Stimulated activated CD4-positive, alpha-beta T cell treated with anti-CD3 and anti-CD28 coated beads, Interleukin-4, amount 100 ng/mL, for 48 hours (primary cell): Measurements from ENCODE around the gene NCAPD3.
"Not testable (repeated sequence)": the region's sequence is repeated elsewhere in the genome, so short reads cannot be mapped to it uniquely, and the experiment has no call there.

ENCODE experiments used
- DNase-seq, 2 donors: peaks; one replicate each; pipeline ENCODE4 v3.0.0-alpha.2; 2020; ENCODE audit warnings: low read depth in 2 of 2

Gene NCAPD3

DNA sequence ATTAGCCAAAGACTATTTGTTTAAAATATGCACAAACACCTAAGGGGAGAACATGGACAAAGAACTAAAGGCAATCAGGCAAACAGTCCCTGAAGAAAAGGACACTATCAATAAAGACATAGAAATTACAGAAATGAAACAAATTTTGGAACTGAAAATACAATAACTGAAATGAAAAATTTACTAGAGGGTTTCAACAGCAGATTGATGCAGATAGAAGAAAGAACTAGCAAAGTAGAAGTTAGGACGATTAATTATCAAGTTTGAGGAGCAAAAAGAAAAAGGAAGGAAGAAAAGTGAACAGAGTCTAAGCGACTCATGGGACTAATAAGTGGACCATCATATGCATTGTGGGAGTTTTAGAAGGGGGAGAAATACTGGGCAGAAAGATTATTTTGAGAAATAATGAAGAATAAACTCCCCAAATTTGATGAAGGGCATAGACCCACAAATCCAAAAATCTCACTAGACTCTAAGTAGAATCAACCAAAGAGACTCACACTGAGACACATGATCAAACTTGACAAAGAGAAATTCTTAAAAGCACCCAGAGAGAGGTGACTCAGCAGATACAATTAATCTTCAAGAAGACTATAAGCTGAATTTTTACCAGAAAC is 92.0 kb downstream of the NCAPD3 start:
- no peak for DNase-seq

DNA sequence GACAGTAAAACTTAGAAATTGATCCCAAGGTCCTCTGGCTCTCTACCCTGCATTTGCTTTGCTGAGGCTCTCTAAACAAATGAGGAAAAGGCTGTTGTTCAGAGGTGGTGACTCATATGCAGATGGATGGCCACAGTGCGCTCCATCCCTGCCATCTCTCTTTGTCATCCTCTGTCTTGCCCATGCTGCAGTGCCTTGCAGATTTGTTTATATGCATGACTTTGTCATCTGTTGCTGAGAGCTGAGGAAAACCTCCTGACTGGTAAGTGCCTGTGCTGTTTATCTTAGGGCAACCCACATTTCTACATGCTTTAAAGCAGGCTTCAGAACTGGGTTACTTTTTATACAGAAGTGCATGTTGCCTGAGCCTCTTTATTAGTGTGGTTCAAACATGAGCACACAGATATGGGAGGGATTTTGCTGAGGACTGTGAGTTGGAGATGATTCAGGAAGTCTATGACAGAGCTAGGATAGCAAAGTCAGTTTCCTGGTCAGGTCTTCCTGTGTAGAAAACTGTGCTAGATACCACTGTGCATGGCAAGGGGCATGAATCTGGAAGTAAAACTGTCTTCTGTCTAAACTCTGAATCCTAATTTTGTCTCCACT is 97.4 kb downstream of the NCAPD3 start:
- no peak for DNase-seq

DNA sequence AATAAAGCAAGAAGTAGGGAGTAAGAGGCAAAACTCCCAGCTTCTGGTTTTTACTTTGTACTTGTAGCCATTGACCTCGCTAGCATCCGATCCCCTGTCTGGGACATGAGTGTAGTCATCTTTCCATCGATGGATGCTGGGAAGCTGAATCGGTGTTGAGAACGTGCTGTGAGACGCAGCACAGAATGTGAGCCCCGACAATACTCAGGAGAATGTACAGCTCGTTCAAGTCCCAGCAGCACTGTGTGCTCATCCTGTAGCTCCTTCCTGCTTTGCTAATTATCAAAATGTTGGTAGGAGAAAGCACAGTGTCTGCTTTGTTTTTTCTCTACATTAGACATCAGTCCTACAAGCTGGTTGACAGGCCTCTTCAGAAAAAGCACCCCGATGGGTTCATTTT is 98.3 kb downstream of the NCAPD3 start:
- DNase-seq: no peak

DNA sequence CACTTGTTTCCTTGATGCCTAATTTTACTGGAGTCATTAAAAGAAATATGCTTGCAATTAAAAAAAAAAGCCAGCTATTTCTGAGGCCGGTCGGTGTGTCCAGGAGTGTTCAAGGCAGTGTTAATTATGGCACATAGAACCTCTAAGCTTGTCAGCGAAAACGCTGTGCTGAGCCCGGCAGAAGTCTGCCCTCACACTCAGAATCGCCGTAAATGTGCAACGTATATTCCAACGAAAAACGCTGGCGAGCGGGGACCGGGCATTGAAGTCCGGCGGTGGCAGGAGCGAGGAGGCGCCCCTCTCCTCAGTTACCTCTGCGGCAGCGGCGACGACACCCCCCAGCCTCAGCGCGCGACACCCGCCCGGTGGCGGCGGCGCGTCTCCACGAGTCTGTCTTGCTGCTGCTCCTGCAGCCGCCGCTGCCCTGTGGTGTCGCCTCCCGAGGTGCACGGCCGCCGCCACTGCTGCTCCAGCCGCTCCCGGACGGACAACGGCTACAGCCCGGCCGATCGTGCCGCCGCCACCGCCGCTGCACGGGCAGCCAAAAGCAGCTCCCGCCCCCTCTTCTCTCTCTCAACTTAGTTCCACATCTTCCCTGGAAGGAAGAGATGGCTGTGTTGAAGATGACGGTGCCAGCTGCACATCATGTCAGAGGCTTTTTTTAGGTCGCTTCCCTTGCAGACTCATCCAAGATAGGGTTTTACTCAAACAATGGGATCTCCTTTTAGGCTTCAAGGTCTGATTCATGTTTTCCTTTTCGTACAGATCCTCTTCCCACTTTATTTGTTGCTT is 98.9 kb downstream of the NCAPD3 start:
- DNase-seq: no peak

DNA sequence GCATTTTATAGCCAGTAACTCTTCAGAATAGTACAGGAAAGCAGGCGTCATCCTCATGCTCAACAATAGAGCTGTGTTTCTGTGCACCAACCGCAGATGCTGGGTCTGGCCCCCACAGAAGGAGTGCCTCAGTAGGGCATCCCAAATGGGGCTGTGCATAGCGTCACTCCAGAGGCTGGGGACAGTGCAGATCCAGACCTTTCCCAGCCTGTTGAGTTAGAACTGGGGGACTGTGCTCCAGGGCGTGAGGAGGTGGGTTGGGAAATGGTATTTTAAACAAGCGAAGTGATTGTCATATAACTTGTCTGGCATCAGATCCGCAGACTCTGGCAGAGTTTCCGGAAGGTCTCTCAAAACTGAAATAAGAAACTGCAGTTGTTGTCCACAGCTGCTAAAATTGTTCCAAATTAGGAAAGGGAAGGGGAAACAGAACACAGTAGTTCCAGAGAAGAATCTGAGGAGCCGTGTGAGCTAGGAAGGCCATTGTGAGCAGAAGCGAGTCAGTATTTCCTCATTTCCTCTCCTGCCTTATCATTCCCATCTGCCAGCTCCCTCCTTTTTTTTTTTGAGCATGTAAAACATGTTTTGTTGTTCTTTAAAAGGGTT is 102.7 kb downstream of the NCAPD3 start:
- DNase-seq: no peak

DNA sequence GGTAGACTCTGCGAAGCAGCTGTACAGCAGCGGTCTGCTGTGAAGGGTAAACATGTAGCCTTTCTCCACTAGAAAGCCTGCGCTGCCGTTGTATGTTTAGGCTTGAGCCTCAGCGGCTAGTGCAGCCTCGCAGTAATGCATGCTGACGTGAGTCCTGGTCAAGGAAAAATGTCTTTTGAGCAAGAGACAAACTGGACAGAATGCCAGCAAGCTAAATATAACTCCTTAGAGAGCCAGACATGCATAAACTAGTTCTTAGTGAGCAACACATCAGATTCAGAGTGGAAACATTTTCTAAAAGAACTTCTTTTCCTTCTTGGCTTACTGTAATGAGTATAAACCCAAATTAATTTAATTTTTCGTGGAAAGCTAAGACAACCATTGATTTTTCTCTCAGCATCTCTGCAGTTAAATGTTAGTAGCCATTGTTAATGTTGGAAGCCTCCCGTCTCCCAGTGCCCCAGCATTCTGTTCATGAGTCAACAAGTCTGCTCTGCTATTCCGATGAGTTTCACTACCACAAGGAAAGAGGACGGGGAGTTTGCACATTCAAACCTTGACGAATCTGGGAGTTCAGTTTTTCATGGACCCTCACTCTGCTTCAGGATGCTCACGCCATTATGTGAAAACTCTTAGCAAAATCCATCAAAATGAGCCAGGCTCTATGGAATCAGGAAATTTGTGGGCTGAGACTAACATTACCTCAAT is 103.5 kb downstream of the NCAPD3 start:
- no peak for DNase-seq

DNA sequence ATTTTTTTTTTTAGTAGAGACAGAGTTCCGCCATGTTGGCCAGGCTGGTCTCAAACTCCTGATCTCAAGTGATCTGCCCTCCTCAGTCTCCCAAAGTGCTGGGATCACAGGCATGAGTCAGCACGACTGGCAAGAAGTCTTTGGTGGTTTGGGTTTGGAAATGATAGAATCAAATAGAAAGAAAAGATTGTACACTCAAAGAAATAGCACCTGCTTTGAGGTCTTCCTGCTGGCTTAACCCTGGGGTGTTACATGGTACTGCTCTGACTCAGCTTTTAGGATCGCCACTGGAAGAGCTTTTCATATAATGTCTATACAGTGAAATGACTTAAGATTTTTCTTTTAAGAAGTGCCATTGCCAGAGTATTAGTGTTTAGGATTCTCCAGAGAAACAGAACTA is 104.7 kb downstream of the NCAPD3 start:
- no peak for DNase-seq

DNA sequence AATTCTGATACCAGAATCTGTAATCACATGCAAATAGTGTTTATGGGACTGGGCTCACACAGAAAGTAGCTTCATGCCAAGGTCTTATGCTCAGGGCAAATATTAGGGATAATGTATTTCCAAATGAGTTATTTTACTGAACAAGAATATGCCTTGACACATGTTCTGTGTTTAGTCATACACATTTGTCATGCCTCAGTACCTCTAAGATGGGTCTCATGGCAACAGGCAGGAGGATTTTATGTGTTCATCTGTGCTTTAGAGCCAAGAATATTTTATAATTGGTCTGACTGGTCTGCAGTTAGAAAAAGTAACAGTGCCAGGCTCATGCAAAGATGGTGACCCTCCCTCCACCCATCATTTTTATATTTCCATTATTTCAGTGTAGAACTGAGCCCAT is 105.8 kb downstream of the NCAPD3 start:
- no peak for DNase-seq

DNA sequence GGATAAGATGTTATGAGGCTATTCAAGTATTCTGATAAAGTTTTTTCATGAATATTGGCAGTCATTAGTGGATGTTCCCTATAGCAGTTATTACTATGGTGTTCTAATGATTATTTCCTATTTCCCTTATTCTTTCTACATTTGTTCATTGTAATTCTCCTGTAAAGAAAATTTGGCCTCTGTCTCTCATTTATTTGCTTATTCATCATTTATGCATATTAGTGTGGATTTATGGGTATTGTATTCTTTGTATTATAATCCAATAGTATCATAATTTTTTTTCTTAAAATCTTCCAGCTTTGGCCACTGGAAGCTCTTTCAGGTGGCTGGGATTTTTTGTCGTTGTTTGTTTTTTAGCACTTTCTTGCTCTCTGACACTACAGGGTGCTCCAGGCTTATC is 107.6 kb downstream of the NCAPD3 start:
- no peak for DNase-seq

DNA sequence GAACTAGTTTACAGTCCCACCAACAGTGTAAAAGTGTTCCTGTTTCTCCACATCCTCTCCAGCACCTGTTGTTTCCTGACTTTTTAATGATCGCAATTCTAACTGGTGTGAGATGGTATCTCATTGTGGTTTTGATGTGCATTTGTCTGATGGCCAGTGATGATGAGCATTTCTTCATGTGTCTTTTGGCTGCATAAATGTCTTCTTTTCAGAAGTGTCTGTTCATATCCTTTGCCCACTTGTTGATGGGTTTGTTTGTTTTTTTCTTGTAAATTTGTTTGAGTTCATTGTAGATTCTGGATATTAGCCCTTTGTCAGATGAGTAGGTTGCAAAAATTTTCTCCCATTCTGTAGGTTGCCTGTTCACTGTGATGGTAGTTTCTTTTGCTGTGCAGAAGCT is 110.0 kb downstream of the NCAPD3 start:
- DNase-seq: not testable (repeated sequence)

DNA sequence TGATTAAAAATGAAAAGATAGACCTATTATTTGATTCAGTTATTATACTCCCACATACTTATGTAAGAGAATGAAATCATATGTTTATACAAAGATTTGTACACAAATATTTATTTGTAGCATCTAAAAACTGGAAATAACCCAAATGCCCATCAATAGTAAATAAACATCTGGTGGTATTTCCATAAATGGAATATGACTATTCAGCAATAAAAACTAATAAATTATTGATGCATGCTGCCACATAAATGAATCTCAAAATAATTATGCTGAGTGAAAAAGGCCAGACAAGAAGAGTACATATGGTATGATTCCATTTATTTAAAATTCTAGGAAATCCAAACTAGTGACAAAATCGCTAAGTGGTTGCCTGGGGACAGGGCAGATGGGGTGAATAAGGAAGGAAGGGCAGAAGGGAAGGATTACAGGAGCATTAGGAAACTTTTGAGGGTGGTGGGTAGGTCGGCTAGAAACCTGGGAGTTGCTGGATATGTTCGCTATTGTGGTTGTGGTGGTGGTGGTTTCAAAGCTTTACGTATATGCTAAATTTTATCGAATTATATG is 113.4 kb downstream of the NCAPD3 start:
- DNase-seq: no peak
